HG03432 (cell line): ENCODE results near the gene ADA.
"Not testable (repeated sequence)": the region's sequence is repeated elsewhere in the genome, so short reads cannot be mapped to it uniquely, and the experiment has no call there.

Experiments used
- ATAC-seq: cut with Tn5 transposase; IDR thresholded peaks from one replicate; pipeline ENCODE4 v1.9.1; 2021; ENCODE audit warnings: mild to moderate bottlenecking, moderate library complexity; ENCODE audit not compliant: unreplicated experiment

The ADA gene

GRCh38 chr20:44651684-44652423 is at the start of gene ADA:
Gene ADA (minus strand): TSS chr20:44651699. CDS start chr20:44651607, 92 bp downstream.
- ATAC-seq = peak; percentile 36

- no peak for ATAC-seq
Measured at GRCh38 chr20:44700306-44700705, 48.8 kb upstream of the ADA start.

- no peak for ATAC-seq
Measured at GRCh38 chr20:44698351-44698750, 46.9 kb upstream of the ADA start.

- ATAC-seq = not testable (repeated sequence)
Measured at GRCh38 chr20:44697041-44697440, 45.5 kb upstream of the ADA start.

GRCh38 chr20:44696315-44696714 is 44.8 kb upstream of the ADA start:
- no peak for ATAC-seq

GRCh38 chr20:44695674-44696300 is 44.3 kb upstream of the ADA start:
- no peak for ATAC-seq

GRCh38 chr20:44695295-44695673 is 43.8 kb upstream of the ADA start:
- no peak for ATAC-seq

- ATAC-seq = no peak
Measured at GRCh38 chr20:44694159-44694558, 42.7 kb upstream of the ADA start.

- ATAC-seq = no peak
Measured at GRCh38 chr20:44693627-44694026, 42.1 kb upstream of the ADA start.

- ATAC-seq = no peak
Measured at GRCh38 chr20:44692932-44693480, 41.5 kb upstream of the ADA start.

GRCh38 chr20:44691424-44692423 is 40.2 kb upstream of the ADA start:
- ATAC-seq = no peak

GRCh38 chr20:44690781-44691423 is 39.4 kb upstream of the ADA start:
- ATAC-seq = no peak

GRCh38 chr20:44689809-44690208 is 38.3 kb upstream of the ADA start:
- ATAC-seq = no peak

GRCh38 chr20:44688053-44688625 is 36.6 kb upstream of the ADA start:
- ATAC-seq = no peak

GRCh38 chr20:44686934-44687333 is 35.4 kb upstream of the ADA start:
- ATAC-seq = no peak

GRCh38 chr20:44684047-44684967 is 32.8 kb upstream of the ADA start:
- no peak for ATAC-seq

GRCh38 chr20:44683263-44684046 is 32.0 kb upstream of the ADA start:
- ATAC-seq = peak; percentile 58

GRCh38 chr20:44681796-44682566 is 30.5 kb upstream of the ADA start:
- no peak for ATAC-seq
